NB4 (cell line): Measurements from ENCODE around the gene COL6A3.

Experiments
- MYC ChIP-seq: IDR thresholded peaks from 2 replicates; pipeline ENCODE4 v1.6.1; 2011; ENCODE audit warnings: low read depth, low read length
- POLR2A ChIP-seq: IDR thresholded peaks from 2 replicates; pipeline ENCODE4 v1.6.1; 2011; ENCODE audit warnings: mild to moderate bottlenecking; ENCODE audit not compliant: insufficient read length; ENCODE audit errors: extremely low read depth
- TF ChIP-seq, protein P1 (sequence below): IDR thresholded peaks from one replicate; pipeline ENCODE4 v1.5.1; 2012; ENCODE audit warnings: low read depth, low read length
- TF ChIP-seq, protein P2 (sequence below): IDR thresholded peaks from 2 replicates; pipeline ENCODE4 v1.6.1; 2011; ENCODE audit warnings: low read depth, low read length

DNA sequence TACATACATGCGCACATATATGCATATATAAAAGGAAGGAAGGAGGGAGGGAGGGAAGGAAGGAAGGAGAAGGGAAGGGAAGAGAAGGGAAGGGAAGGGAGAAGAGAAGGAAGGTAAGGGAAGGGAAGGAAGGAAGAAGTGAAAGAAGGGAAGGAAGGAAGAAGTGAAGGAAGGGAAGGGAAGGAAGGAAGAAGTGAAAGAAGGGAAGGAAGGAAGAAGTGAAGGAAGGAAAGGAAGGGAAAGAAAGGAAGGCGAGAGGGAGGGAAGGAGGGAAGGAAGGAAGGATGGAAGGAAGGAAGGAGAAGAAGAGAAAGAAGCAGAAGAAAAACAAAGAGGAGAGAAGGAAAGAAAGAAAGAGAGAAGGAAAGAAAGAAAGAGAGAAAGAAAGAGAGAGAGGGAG lies 16.9 kb downstream of the COL6A3 start:
- TF ChIP-seq, protein P1, sequence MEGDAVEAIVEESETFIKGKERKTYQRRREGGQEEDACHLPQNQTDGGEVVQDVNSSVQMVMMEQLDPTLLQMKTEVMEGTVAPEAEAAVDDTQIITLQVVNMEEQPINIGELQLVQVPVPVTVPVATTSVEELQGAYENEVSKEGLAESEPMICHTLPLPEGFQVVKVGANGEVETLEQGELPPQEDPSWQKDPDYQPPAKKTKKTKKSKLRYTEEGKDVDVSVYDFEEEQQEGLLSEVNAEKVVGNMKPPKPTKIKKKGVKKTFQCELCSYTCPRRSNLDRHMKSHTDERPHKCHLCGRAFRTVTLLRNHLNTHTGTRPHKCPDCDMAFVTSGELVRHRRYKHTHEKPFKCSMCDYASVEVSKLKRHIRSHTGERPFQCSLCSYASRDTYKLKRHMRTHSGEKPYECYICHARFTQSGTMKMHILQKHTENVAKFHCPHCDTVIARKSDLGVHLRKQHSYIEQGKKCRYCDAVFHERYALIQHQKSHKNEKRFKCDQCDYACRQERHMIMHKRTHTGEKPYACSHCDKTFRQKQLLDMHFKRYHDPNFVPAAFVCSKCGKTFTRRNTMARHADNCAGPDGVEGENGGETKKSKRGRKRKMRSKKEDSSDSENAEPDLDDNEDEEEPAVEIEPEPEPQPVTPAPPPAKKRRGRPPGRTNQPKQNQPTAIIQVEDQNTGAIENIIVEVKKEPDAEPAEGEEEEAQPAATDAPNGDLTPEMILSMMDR: no peak
- no peak for TF ChIP-seq POLR2A
- no peak for TF ChIP-seq MYC
- TF ChIP-seq, protein P2, sequence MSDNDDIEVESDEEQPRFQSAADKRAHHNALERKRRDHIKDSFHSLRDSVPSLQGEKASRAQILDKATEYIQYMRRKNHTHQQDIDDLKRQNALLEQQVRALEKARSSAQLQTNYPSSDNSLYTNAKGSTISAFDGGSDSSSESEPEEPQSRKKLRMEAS: no peak
